Colon (tissue), 2 donors: ENCODE measurements around the gene CTNNBL1.

ENCODE experiments used
- FAIRE-seq: peaks from 2 replicates; lab custom pipeline; 2012; peaks lifted over from hg19 to GRCh38; lab: Jason Lieb, UNC
- donor health status: control.
- donor health status: control.

Gene CTNNBL1

DNA sequence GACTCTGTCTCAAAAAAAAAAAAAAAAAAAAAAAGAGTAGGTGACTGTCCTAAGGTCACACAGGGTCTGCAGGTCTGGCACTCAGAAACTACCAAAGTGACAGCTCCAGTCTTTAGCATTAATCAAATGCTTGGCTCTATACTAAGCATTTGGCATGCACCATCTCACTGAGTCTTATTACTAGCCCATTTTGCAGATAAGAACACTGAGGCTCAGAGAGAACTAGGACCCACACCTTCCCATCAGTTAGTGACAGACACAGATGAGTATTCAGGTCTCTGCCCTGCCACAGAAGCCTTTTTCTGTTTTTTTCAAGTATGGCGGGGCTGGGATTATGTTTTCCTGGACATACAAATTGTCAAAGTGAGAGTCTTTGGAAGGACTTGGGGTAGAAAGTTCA is 186.0 kb downstream of the CTNNBL1 start:
- FAIRE-seq, result no peak

GRCh38 chr20:37880726-37881591 is 187.1 kb downstream of the CTNNBL1 start:
- no peak for FAIRE-seq

DNA sequence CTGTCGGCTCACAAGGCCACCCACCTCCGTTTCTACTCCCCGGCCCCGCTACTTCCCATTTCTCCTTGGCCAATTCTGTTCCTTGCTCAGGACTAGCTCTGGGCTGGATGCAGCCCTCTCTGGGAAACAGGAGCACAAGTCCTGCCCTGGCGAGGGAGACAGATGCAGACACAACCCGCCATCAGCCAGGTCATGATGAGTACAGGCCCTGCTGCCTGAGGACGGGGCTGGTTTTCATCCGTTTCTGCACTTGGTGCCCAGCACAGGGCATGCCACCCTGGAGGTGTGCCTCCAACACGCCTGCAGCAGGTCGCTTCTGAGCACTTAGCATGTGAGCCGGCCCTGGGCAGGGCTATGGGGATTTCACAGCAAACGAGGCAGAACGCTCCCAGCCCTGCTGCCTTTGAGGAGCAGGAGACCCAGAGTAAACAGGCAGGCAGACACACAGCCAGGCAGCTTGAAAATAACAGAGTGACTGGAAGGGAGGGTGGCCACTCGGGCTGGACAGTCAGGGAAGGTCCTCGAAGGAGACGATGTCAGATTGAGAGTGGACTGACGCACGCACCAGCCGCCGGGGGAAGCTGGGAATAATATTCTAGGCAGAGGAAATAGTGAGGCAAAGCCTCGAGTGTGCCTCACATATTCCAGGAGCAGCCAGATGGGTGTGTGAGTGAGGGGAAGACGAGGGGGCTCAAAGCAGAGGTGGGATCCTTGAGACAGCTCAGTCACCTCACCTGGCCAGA is 187.9 kb downstream of the CTNNBL1 start:
- no peak for FAIRE-seq

GRCh38 chr20:37882961-37883712 is 189.3 kb downstream of the CTNNBL1 start:
- FAIRE-seq, result no peak

DNA sequence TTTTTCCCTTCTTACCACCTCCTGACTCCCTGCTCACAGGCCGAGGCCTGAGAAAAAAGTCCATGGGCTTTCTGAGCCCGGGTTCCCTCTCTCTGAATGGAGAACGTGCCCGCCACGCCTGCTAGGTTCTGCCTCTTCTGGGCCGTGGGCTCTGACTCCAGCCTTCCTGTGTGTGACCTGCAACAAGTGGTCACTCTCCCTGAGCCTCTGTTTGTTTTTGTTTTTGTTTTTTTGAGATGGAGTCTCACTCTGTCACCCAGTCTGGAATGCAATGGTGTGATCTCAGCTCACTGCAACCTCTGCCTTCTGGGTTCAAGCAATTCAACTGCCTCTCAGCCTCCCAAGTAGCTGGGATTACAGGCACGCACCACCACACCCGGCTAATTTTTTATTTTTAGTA is 191.2 kb downstream of the CTNNBL1 start:
- no peak for FAIRE-seq

DNA sequence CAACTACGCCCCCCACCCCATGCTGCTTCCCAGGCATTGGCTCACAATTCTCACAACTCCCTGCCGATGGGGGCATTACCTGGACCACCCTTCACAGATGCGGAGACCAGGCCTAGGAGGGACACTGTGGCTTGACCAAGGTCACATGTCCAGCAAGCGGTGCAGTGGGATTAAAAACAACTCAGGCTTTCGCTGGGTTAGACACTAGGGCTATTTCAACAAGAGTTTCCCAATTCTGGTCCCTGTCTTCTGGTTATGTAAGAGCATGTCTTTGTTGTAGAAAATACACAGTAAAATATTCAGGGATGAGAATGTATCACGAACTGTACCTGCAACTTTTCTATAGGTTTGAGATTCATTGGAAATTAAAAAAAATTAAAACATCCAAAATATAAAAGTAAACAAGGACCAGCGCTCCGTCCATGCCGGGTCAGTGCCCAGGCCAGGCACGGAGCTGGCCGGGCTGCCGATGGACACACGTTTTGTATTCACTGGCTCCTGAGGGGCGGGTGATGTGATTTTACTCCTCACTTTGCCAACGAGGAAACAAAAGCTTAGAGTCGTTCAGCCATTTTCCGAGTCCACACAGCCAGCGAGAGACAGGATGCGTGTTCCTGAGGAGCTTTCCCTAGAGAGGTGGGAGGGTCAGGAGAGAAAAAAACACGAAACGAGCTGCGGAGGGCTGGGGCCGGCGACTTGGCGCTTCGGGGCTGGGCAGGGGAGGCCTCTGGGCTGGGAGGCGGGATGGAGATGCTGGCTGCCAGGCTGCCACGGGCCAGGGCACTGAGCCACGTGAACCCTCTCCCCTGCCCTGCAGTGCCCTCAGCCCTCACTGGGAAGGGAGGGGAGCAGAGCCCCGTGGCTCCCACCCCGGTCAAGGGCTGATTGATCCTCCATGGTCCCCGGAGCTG is 192.0 kb downstream of the CTNNBL1 start:
- FAIRE-seq, result no peak

- FAIRE-seq, result no peak
These were observed 193.0 kb downstream of the CTNNBL1 start for GRCh38 chr20:37886851-37887297.

DNA sequence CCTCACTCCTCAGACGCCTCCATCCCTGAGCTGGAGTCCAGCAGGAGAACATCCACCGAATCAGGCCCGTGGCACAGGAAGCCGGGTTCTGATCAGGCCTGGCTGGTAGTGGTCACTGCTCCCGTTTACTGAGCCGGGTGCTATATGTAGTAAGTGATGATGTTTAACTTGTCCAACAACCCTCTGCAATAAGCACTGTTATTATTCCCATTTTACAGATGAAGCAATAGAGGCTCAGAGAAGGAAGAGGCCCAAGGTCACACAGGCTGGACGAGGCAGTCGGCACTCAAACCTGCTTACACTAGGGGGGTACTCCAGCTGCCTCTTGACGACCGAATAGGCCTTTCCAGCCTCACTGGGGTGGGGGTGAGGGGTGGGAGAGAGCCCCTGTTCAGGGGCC is 194.8 kb downstream of the CTNNBL1 start:
- FAIRE-seq, result no peak

DNA sequence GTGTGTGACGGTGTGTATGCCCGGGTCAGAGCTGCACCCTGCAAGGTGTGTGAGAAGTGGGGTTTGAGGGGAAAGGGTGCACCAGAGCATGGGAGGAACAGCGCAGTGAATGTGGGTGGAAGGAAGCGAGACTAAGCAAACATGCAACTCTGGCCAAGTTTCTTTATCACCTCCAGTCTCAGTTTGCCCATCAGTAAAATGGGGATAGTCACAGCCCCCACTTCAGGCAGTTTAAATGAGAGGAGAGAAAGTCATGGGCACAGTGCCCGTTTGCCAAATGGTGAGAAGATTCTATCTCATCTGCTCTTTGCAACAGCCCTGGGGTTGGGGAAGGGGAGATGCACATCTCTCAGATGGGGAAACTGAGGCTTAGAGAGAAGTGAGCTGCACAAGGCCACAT is 196.3 kb downstream of the CTNNBL1 start:
- FAIRE-seq, result no peak

- FAIRE-seq, result no peak
These were observed 196.8 kb downstream of the CTNNBL1 start for GRCh38 chr20:37890643-37891042.

DNA sequence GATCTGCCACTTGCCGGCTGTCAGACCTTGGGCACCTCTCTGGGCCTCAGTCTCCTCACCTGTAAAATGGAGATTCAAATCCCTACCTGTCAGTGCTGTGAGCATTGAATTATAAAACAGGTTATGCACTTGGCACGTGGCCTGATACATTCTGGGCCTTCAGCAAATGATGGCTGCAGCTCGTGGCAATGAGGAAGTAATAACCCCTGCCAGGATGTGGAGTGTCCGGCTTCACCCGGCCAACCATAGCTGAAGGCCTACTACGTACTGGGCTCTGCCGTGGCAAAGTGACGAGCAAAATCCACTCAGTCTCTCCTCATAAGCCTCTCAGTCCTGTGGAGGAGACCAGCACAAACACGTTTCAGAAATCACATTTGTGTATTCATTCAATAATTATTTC is 198.2 kb downstream of the CTNNBL1 start:
- no peak for FAIRE-seq

DNA sequence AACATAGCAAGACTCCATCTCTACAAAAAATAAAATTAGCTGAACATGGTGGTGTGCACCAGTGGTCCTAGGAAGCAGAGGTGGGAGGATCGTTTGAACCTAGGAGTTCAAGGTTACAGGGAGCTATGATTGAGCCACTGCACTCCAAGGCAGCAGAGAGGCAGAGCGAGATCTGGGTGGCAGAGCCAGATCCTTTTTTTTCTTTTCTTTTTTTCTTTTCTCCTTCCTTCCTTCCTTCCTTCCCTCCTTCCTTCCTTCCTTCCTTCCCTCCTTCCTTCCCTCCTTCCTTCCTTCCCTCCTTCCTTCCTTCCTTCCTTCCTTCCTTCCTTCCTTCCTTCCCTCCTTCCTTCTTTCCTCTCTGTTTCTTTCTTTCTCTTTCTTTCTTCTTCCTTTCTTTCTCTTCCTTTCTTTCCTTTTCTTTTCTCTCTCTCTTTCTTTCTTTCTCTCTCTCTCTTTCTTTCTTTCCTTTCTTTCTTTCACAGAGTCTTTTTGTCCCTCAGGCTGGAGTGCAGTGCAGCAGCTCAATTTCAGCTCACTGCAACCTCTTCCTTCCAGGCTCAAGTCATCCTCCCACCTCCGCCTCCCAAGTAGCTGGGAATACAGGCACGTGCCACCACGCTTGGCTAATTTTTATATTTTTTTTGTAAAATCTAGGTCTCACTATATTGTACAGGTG is 199.9 kb downstream of the CTNNBL1 start:
- FAIRE-seq, result no peak

- FAIRE-seq, result no peak
These were observed 200.6 kb downstream of the CTNNBL1 start for GRCh38 chr20:37894454-37894853.

DNA sequence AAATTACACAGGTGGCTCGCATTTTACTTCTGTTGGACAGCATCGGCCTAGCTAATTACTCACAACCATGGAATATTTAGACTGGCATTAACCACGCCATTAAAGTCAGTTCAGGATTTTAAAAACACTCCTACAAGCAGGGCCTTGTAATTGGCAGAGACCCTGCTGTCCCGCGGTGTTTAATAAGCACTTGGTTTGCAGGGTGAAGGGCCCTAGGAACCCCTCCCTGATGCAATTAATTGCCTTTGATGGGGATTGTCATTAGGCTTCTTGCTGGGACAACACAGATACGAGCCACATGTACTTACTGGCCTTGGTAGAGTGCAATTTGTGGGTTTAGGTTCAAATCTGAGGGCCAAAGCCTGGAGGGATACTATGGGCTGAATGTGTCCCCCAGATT is 201.3 kb downstream of the CTNNBL1 start:
- no peak for FAIRE-seq

GRCh38 chr20:37896932-37897548 is 203.2 kb downstream of the CTNNBL1 start:
- FAIRE-seq, result no peak

- FAIRE-seq, result no peak
These were observed 204.6 kb downstream of the CTNNBL1 start for GRCh38 chr20:37898233-37899104.

DNA sequence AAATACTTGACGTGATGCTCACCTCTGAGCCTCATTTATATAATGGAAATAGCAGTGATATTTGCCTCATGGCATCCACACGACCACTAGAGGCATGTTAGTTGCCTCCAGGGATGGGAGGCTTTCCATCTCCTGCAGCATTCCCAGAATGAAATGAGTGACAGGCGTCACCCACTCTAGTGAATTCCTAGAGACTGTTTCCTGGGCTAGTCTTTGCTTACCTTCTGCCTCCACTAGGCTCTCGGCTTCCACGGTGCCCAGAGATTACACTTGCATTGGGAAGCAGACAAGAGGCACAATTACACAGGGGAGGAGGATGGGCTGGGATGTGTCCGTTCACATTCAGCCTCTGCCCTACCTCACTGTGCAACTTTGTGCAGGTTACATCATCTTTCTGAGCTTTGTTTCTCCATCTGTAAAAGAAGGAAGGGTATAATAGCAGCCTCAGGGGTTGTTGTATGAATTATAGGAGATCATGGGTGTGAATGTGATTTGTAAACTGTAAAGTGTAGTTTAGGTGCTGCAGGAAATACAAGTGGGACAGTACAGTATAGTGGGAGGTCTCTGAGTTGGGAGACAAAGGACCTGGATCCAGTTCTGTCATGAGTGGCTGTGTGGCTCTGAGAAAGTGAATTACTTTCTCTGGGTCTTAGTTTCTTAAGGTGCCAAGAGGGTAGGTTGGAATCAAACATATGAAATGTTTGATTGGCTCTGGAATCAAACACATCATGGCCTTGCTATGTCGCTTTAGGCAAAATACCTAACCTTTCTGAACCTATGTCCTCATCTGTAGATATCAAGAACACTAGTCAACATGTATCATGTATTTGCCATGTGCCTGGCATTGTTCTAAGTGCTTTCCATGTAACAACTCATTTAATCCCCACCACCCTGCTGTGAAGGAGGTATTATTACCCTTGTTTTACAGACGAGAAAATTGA is 205.5 kb downstream of the CTNNBL1 start:
- no peak for FAIRE-seq

DNA sequence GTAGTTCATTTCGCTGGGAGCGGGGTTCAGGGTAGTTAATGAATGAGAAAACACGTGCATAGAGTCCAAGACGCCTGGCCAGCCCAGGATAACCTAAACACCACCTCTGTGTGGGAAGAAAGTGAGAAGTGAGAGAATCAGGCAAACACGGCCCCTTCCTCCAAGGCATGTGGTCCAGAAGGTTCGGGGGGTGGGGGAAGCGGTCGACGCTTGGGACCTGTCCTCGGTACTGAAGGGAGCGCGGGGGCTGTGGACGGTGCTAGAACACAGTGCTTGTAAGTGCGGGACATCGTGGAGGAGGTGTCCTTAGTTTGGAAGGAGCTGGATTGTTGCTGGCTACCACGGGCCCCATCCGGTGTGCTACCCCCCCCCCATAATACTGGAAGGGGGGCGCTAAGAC is 207.4 kb downstream of the CTNNBL1 start:
- no peak for FAIRE-seq
